PC-9 (cell line): ENCODE data around the gene KAT7. TPM values are rescaled to one million over a fixed set of nuclear protein-coding genes. Genes with fewer than 3 reads are reported as not detected.

ENCODE experiments used
- BruUV-seq: library from RNA; stranded (reverse); fragments of 400-500 nt; replicated peaks from 2 replicates; lab custom pipeline; 2021; lab: Mats Ljungman, UMichigan
- CTCF ChIA-PET: fragments of 300-600 bp; sonication (Branson Sonifier 250); formaldehyde crosslinking; loops from one replicate; lab custom pipeline; 2022; ENCODE audit warnings: antibody characterized with exemption; lab: Charles Lee
- POLR2A ChIA-PET: fragments of 300-600 bp; sonication (Branson Sonifier 250); formaldehyde crosslinking; loops from one replicate; lab custom pipeline; 2022; ENCODE audit warnings: antibody characterized with exemption; ENCODE audit not compliant: unreplicated experiment; lab: Charles Lee
- DNase-seq, 2 experiments: peaks; one replicate each; pipeline versions ENCODE4 v3.0.0 to v3.0.0-alpha.2; 2015 to 2022; ENCODE audit warnings: mixed read lengths in 1 of 2
- H2AFZ ChIP-seq: fragments of 200-600 bp; sonication (generic); 2 replicates; pipeline ENCODE4 v1.8.1; 2017; ENCODE audit warnings: antibody characterized with exemption
- H3F3A ChIP-seq: fragments of 200-600 bp; sonication (generic); 2 replicates; pipeline ENCODE4 v1.8.1; 2017; ENCODE audit warnings: antibody characterized with exemption, mild to moderate bottlenecking, low read depth; ENCODE audit not compliant: insufficient read depth
- H3K27ac ChIP-seq: fragments of 200-600 bp; sonication (generic); 2 replicates; pipeline ENCODE4 v1.6.1; 2016; ENCODE audit warnings: mixed run types
- H3K27me3 ChIP-seq: fragments of 200-600 bp; sonication (generic); 2 replicates; pipeline ENCODE4 v1.6.1; 2016; ENCODE audit warnings: low read depth, mixed run types; ENCODE audit not compliant: insufficient read depth
- H3K36me3 ChIP-seq: fragments of 200-600 bp; sonication (generic); 2 replicates; pipeline ENCODE4 v1.6.1; 2016; ENCODE audit warnings: low read depth, mixed run types
- H3K4me1 ChIP-seq: fragments of 200-600 bp; sonication (generic); replicated peaks from 2 replicates; pipeline ENCODE4 v1.6.1; 2016; ENCODE audit warnings: mixed run types; ENCODE audit not compliant: insufficient read depth
- H3K4me2 ChIP-seq: fragments of 200-600 bp; sonication (generic); 2 replicates; pipeline ENCODE4 v1.6.1; 2017; ENCODE audit warnings: mixed run types
- H3K4me3 ChIP-seq: fragments of 200-600 bp; sonication (generic); 2 replicates; pipeline ENCODE4 v1.6.1; 2016; ENCODE audit warnings: mixed run types
- H3K79me2 ChIP-seq: fragments of 200-600 bp; sonication (generic); 2 replicates; pipeline ENCODE4 v1.6.1; 2017; ENCODE audit warnings: low read depth, mixed run types
- H3K9me2 ChIP-seq: fragments of 200-600 bp; sonication (generic); 2 replicates; pipeline ENCODE4 v1.8.1; 2017; ENCODE audit warnings: mild to moderate bottlenecking; ENCODE audit not compliant: insufficient read depth
- H3K9me3 ChIP-seq: fragments of 200-600 bp; sonication (generic); 2 replicates; pipeline ENCODE4 v1.8.1; 2016; ENCODE audit warnings: low read depth; ENCODE audit not compliant: insufficient read depth
- H4K20me1 ChIP-seq: fragments of 200-600 bp; sonication (generic); 2 replicates; pipeline ENCODE4 v1.8.1; 2017; ENCODE audit not compliant: insufficient read depth
- EZH2 ChIP-seq: fragments of 200-600 bp; sonication (generic); IDR thresholded peaks from 2 replicates; pipeline ENCODE4 v1.8.0; 2017; ENCODE audit warnings: antibody characterized with exemption, low read depth
- intact Hi-C: fragments of 100-400 bp; cut with micrococcal nuclease; formaldehyde crosslinking; loops from one replicate; pipeline ENCODE4 v1.10.0; 2022; ENCODE audit not compliant: unreplicated experiment
- total RNA-seq: library from RNA; stranded (reverse); gene quantifications from 2 replicates; pipeline ENCODE4 v1.2.3, GENCODE V29; 2021
- TF ChIP-seq, protein P1 (sequence below): fragments of 200-600 bp; sonication (generic); conservative IDR thresholded peaks from 2 replicates; pipeline ENCODE4 v1.6.1; 2017; ENCODE audit warnings: mixed run types, antibody characterized with exemption, mild to moderate bottlenecking, moderate library complexity

Gene KAT7
- total RNA-seq, 1 experiment from 2014 or later = 57.0 TPM

DNA sequence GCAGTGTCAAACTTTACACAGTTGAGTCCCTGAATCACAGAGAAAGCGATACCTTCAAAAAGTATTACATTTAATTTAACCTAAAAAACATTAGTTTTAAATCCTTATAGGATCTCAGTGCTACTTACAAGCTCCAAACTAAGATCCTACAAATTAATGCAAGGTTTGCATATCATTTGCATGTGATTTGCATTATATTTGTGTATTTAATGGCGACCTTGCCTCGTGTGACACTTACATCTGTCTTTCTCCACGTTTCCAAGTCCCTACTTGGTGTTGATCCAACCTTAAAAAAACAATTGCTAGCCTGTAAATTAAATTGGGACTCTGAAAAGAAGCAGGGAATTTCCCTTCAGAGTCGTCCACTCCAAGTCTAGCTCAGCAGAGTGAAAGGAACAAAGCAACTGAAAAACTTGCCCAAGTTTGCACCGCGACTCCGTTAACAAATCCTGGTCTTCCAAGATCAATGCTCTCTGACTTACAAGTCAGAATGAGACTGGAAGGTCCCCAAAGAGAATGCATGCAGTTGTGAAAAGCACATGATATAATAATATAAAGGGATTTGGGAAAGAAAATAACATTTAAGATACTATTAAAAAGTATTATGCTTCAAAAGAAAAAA is 23.8 kb upstream of the KAT7 start:
- no peak overlapping the region for H2AFZ ChIP-seq
- no TSS peak for BruUV-seq
- TF ChIP-seq, protein P1, sequence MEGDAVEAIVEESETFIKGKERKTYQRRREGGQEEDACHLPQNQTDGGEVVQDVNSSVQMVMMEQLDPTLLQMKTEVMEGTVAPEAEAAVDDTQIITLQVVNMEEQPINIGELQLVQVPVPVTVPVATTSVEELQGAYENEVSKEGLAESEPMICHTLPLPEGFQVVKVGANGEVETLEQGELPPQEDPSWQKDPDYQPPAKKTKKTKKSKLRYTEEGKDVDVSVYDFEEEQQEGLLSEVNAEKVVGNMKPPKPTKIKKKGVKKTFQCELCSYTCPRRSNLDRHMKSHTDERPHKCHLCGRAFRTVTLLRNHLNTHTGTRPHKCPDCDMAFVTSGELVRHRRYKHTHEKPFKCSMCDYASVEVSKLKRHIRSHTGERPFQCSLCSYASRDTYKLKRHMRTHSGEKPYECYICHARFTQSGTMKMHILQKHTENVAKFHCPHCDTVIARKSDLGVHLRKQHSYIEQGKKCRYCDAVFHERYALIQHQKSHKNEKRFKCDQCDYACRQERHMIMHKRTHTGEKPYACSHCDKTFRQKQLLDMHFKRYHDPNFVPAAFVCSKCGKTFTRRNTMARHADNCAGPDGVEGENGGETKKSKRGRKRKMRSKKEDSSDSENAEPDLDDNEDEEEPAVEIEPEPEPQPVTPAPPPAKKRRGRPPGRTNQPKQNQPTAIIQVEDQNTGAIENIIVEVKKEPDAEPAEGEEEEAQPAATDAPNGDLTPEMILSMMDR = no peak; the same call in 1 of the 2 replicates
- no peak for TF ChIP-seq EZH2
- DNase-seq = no peak
- H3K27ac ChIP-seq = no peak overlapping the region
- no peaks in the 10 kb centered on the region for H3K27me3 ChIP-seq
- H3K36me3 ChIP-seq = no peaks in the 10 kb centered on the region
- intact Hi-C loops = loop anchor here (1.0 to 2.0 kb wide), 2 partner anchors 24 to 56 kb away; partner anchors contain the start of gene KAT7
- H3K4me1 ChIP-seq = peaks cover 4% of the 10 kb centered on the region; the same call in 1 of the 2 replicates
- ChIA-PET CTCF (interaction anchor here (0.5 to 0.7 kb wide), 3 partner anchors 56 to 1305 kb away, joined by 3 to 7 read pairs (median 3); no protein-coding TSS in a partner anchor), POLR2A (interaction anchor here (0.5 to 1.2 kb wide), 14 partner anchors 18 to 688 kb away, joined by 3 to 19 read pairs (median 4); partner anchors contain the start of genes KAT7, PHB1 and SLC35B1)
- no peaks in the 10 kb centered on the region for H3K79me2 ChIP-seq
- 0 out of 2 replicates have a peak, but pooled peaks cover 8% of the 10 kb centered on the region for H3F3A ChIP-seq
- H3K9me2 ChIP-seq = no peaks in the 10 kb centered on the region
- peak overlapping the region; percentile 47 for H3K4me3 ChIP-seq
- H4K20me1 ChIP-seq = no peaks in the 10 kb centered on the region
- peak overlapping the region; percentile 79 for H3K4me2 ChIP-seq
- no peaks in the 10 kb centered on the region for H3K9me3 ChIP-seq

DNA sequence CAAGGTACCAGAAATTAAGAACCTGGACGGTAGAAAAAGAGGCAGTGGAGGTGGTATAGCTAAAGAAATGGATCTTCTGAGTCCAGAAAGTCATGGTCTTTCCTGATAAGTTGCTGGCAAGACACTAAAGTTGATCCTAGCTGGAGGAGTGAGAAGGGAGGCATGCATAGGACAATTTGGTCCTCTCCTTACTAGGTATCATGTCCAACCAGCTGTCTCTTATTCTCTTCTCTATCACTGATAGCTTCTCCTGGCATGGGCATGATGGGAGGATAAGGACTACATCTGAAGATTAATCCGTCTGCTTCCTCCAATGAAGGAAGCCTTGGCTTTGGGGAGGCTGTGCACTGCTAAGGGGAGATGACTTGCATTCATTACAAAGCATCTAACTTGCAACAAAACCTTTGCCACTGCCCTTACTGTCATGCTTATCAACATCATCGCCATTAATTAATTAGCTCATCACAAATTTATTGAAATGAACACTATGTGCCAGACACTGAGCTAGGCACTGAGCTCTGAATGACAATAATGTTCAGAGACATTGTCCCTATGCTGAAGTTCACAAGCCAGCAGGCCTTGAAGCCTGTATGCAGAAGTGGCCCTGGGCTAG is 21.5 kb upstream of the KAT7 start:
- H3F3A ChIP-seq = 0 out of 2 replicates have a peak, but pooled peaks cover 8% of the 10 kb centered on the region
- no peak overlapping the region for H3K4me2 ChIP-seq
- H3K36me3 ChIP-seq = no peaks in the 10 kb centered on the region
- no peak overlapping the region for H3K4me3 ChIP-seq
- no TSS peak for BruUV-seq
- POLR2A ChIA-PET = no interaction called here
- no peaks in the 10 kb centered on the region for H3K79me2 ChIP-seq
- intact Hi-C loops = no loop called here
- H4K20me1 ChIP-seq = no peaks in the 10 kb centered on the region
- no peaks in the 10 kb centered on the region for H3K9me2 ChIP-seq
- DNase-seq = no peak
- TF ChIP-seq, protein P1 = no peak
- no peak for TF ChIP-seq EZH2
- no peak overlapping the region for H2AFZ ChIP-seq
- H3K4me1 ChIP-seq = peaks cover 4% of the 10 kb centered on the region; the same call in 1 of the 2 replicates
- no peaks in the 10 kb centered on the region for H3K9me3 ChIP-seq
- H3K27me3 ChIP-seq = no peaks in the 10 kb centered on the region
- no peak overlapping the region for H3K27ac ChIP-seq
- CTCF ChIA-PET = no interaction called here

DNA sequence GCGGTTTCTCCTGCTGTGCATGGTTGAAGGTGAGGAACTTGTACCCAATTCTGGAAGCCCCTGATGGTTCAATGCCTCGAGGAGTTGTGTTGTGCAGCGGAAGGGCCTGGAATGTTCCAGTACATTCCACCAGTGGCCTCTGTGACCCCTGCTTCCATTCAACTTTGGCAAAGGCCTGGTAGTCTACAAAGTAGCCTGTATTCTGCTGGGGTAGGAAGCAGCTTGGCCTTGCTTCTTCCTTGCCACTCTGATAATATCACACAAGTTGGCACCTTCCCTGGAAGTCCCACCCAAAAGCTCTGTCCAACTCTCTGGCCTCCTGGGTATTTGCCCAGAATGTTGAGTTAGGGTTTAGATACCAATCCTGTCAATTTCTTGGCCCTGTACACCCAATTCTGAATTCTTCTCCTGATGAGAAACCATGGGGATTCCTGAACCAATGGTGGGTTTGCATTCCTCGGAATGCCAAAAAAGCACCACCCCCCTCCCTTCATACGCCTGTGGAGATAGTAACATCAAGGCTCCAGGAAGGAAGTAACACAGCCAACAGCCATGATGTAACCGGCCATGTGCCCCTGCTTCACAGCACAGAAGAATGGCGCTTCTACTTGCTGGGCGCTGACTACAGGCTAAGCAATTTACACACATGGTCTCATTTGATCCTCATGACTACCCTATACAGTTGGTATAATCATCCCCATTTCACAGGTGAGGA is 12.8 kb upstream of the KAT7 start:
- Histone ChIP-seq H3K36me3 (no peaks in the 10 kb centered on the region), H3K27me3 (peaks cover 18% of the 10 kb centered on the region; the same call in 1 of the 2 replicates), H3K9me3 (no peaks in the 10 kb centered on the region), H4K20me1 (no peaks in the 10 kb centered on the region), H3K4me3 (no peak overlapping the region), H3K79me2 (no peaks in the 10 kb centered on the region), H3K9me2 (no peaks in the 10 kb centered on the region), H3K4me2 (no peak overlapping the region), H2AFZ (no peak overlapping the region), H3K4me1 (no peaks in the 10 kb centered on the region), H3K27ac (no peak overlapping the region), H3F3A (no peaks in the 10 kb centered on the region; the same call in 1 of the 2 replicates)
- CTCF ChIA-PET = no interaction called here
- BruUV-seq = no TSS peak
- DNase-seq = no peak
- POLR2A ChIA-PET = no interaction called here
- intact Hi-C loops = no loop called here
- TF ChIP-seq EZH2 = no peak
- TF ChIP-seq, protein P1 = no peak
